Neural progenitor cell (in vitro differentiated cells): ENCODE results near the gene DEXI. TPM values are rescaled to one million over a fixed set of nuclear protein-coding genes. Genes with fewer than 3 reads are reported as not detected.

Source experiments
- DNase-seq: peaks from one replicate; pipeline ENCODE4 v3.0.0-alpha.2; 2016; ENCODE audit warnings: low spot score
- H2AFZ ChIP-seq: fragments of 200-600 bp; sonication (generic); replicated peaks from 2 replicates; pipeline ENCODE4 v1.6.1; 2016; ENCODE audit warnings: antibody characterized with exemption
- H3F3A ChIP-seq: fragments of 200-600 bp; sonication (generic); 2 replicates; pipeline ENCODE4 v1.6.1; 2016; ENCODE audit warnings: antibody characterized with exemption, low read depth
- H3K27ac ChIP-seq: fragments of 200-600 bp; sonication (generic); 2 replicates; pipeline ENCODE4 v1.5.1; 2016; ENCODE audit warnings: mild to moderate bottlenecking
- H3K27me3 ChIP-seq: fragments of 200-600 bp; sonication (generic); 2 replicates; pipeline ENCODE4 v1.6.1; 2016; ENCODE audit warnings: mild to moderate bottlenecking, moderate library complexity
- H3K36me3 ChIP-seq: fragments of 200-600 bp; sonication (generic); 2 replicates; pipeline ENCODE4 v1.5.1; 2016
- H3K4me1 ChIP-seq: fragments of 200-600 bp; sonication (generic); 2 replicates; pipeline ENCODE4 v1.6.1; 2016; ENCODE audit warnings: mixed run types
- H3K4me2 ChIP-seq: fragments of 200-600 bp; sonication (generic); 2 replicates; pipeline ENCODE4 v1.6.1; 2016
- H3K4me3 ChIP-seq: fragments of 200-600 bp; sonication (generic); 2 replicates; pipeline ENCODE4 v1.5.1; 2016
- H3K79me2 ChIP-seq: fragments of 200-600 bp; sonication (generic); 2 replicates; pipeline ENCODE4 v1.6.1; 2016; ENCODE audit warnings: low read depth
- H3K9ac ChIP-seq: fragments of 200-600 bp; sonication (generic); 2 replicates; pipeline ENCODE4 v1.6.1; 2016
- H3K9me3 ChIP-seq: fragments of 200-600 bp; sonication (generic); 2 replicates; pipeline ENCODE4 v1.5.1; 2016; ENCODE audit warnings: low read depth
- H4K20me1 ChIP-seq: fragments of 200-600 bp; sonication (generic); 2 replicates; pipeline ENCODE4 v1.6.1; 2016; ENCODE audit warnings: low read depth
- H3K27ac Mint-ChIP-seq: 3 replicates; pipeline ENCODE4 v1.8.0; 2021; ENCODE audit warnings: mixed read lengths
- H3K27me3 Mint-ChIP-seq: 2 replicates; pipeline ENCODE4 v1.8.0; 2022; ENCODE audit warnings: low read depth, mild to moderate bottlenecking, inconsistent platforms, moderate library complexity, mixed read lengths; ENCODE audit not compliant: insufficient read depth
- H3K36me3 Mint-ChIP-seq: 3 replicates; pipeline ENCODE4 v1.8.0; 2021; ENCODE audit warnings: mixed read lengths
- H3K4me1 Mint-ChIP-seq: 3 replicates; pipeline ENCODE4 v1.8.0; 2021; ENCODE audit warnings: mixed read lengths
- H3K4me3 Mint-ChIP-seq: 3 replicates; pipeline ENCODE4 v1.8.0; 2021; ENCODE audit warnings: mild to moderate bottlenecking, moderate library complexity, mixed read lengths
- H3K9me3 Mint-ChIP-seq: 3 replicates; pipeline ENCODE4 v1.8.0; 2020; ENCODE audit warnings: mixed read lengths
- CTCF ChIP-seq: fragments of 200-600 bp; sonication (generic); IDR thresholded peaks from 2 replicates; pipeline ENCODE4 v1.5.1; 2017; ENCODE audit warnings: antibody characterized with exemption, mild to moderate bottlenecking
- EZH2 ChIP-seq: fragments of 200-600 bp; sonication (generic); IDR thresholded peaks from 2 replicates; pipeline ENCODE4 v1.6.1; 2017; ENCODE audit warnings: antibody characterized with exemption, mild to moderate bottlenecking, moderate library complexity
- EZH2phosphoT487 ChIP-seq: fragments of 200-600 bp; sonication (generic); IDR thresholded peaks from 2 replicates; pipeline ENCODE4 v1.6.1; 2017; ENCODE audit warnings: antibody characterized with exemption
- total RNA-seq: library from RNA; depleted of rRNA; stranded (reverse); fragments of >200 nt; gene quantifications from 2 replicates; pipeline ENCODE4 v1.2.3, GENCODE V29; 2015; ENCODE audit warnings: low replicate concordance

Gene DEXI
- total RNA-seq, 1 donor from 2014 or later: 16.4 TPM

GRCh38 chr16:10922328-10923145, 19.7 kb downstream of the DEXI start:
- DNase-seq: no peak
- H3K79me2 ChIP-seq: no peaks in the 10 kb centered on the region

GRCh38 chr16:10921536-10922327, 20.5 kb downstream of the DEXI start:
- Histone ChIP-seq H3K36me3 (no peaks in the 10 kb centered on the region), H3K27me3 (no peaks in the 10 kb centered on the region), H3F3A (no peaks in the 10 kb centered on the region), H3K4me3 (no peak overlapping the region), H4K20me1 (no peaks in the 10 kb centered on the region), H2AFZ (no peak overlapping the region), H3K4me1 (no peaks in the 10 kb centered on the region), H3K4me2 (no peak overlapping the region), H3K9ac (no peak overlapping the region), H3K79me2 (no peaks in the 10 kb centered on the region), H3K9me3 (no peaks in the 10 kb centered on the region), H3K27ac (no peak overlapping the region)
- Mint-ChIP-seq H3K36me3 (no peaks in the 10 kb centered on the region), H3K9me3 (no peaks in the 10 kb centered on the region), H3K4me1 (peaks cover 6% of the 10 kb centered on the region), H3K4me3 (no peak overlapping the region), H3K27ac (no peak overlapping the region), H3K27me3 (peaks cover 2% of the 10 kb centered on the region)
- no peak for DNase-seq
- TF ChIP-seq EZH2 (no peak), CTCF (no peak), EZH2phosphoT487 (no peak)

More at GRCh38 chr16:10922328-10923145, 19.7 kb downstream of the DEXI start:
- H3K9ac ChIP-seq: no peak overlapping the region
- H3F3A ChIP-seq: no peaks in the 10 kb centered on the region
- no peaks in the 10 kb centered on the region for H3K27me3 ChIP-seq
- H4K20me1 ChIP-seq: no peaks in the 10 kb centered on the region
- H3K4me2 ChIP-seq: no peak overlapping the region
- TF ChIP-seq CTCF (no peak), EZH2phosphoT487 (no peak), EZH2 (no peak)
- H3K9me3 ChIP-seq: no peaks in the 10 kb centered on the region
- H3K4me1 ChIP-seq: no peaks in the 10 kb centered on the region
- H3K4me3 ChIP-seq: no peak overlapping the region
- no peaks in the 10 kb centered on the region for H3K36me3 Mint-ChIP-seq
- H3K4me3 Mint-ChIP-seq: no peak overlapping the region
- H3K27ac Mint-ChIP-seq: no peak overlapping the region
- H3K27me3 Mint-ChIP-seq: peaks cover 2% of the 10 kb centered on the region
- H3K27ac ChIP-seq: no peak overlapping the region
- no peaks in the 10 kb centered on the region for H3K36me3 ChIP-seq
- no peaks in the 10 kb centered on the region for H3K9me3 Mint-ChIP-seq
- peaks cover 6% of the 10 kb centered on the region for H3K4me1 Mint-ChIP-seq
- H2AFZ ChIP-seq: no peak overlapping the region

GRCh38 chr16:10920726-10921427, 21.4 kb downstream of the DEXI start:
- no peak overlapping the region for H3K4me2 ChIP-seq
- TF ChIP-seq CTCF (no peak), EZH2 (no peak), EZH2phosphoT487 (no peak)
- H3K4me1 Mint-ChIP-seq: peaks cover 6% of the 10 kb centered on the region
- H3K4me3 ChIP-seq: no peak overlapping the region
- H2AFZ ChIP-seq: no peak overlapping the region
- peaks cover 2% of the 10 kb centered on the region for H3K27me3 Mint-ChIP-seq
- DNase-seq: no peak
- no peaks in the 10 kb centered on the region for H4K20me1 ChIP-seq
- H3K36me3 Mint-ChIP-seq: no peaks in the 10 kb centered on the region
- no peak overlapping the region for H3K9ac ChIP-seq
- H3K27ac Mint-ChIP-seq: no peak overlapping the region
- no peaks in the 10 kb centered on the region for H3K36me3 ChIP-seq
- no peaks in the 10 kb centered on the region for H3K79me2 ChIP-seq
- no peak overlapping the region for H3K27ac ChIP-seq
- no peaks in the 10 kb centered on the region for H3F3A ChIP-seq
- no peak overlapping the region for H3K4me3 Mint-ChIP-seq
- H3K9me3 Mint-ChIP-seq: no peaks in the 10 kb centered on the region
- H3K4me1 ChIP-seq: no peaks in the 10 kb centered on the region
- no peaks in the 10 kb centered on the region for H3K27me3 ChIP-seq
- no peaks in the 10 kb centered on the region for H3K9me3 ChIP-seq
